H9 (cell line): Measurements from ENCODE around the gene NPAS1. TPM values are rescaled to one million over a fixed set of nuclear protein-coding genes. Genes with fewer than 3 reads are reported as not detected.

Source experiments
- DNase-seq: peaks from one replicate; pipeline ENCODE4 v3.0.0-alpha.2; 2017
- H2AFZ ChIP-seq: one replicate; pipeline ENCODE4 v1.6.1; 2013; ENCODE audit warnings: mild to moderate bottlenecking, low read length, control low read depth, moderate library complexity
- H2AK5ac ChIP-seq: 2 replicates; pipeline ENCODE4 v1.6.1; 2013; ENCODE audit warnings: low read length, control low read depth, mixed read lengths; ENCODE audit not compliant: insufficient read length
- H2BK120ac ChIP-seq: one replicate; pipeline ENCODE4 v1.6.1; 2013; ENCODE audit warnings: low read depth, mild to moderate bottlenecking, low read length, control low read depth, inconsistent platforms; ENCODE audit not compliant: poor library complexity, severe bottlenecking
- H2BK12ac ChIP-seq: 2 replicates; pipeline ENCODE4 v1.6.1; 2013; ENCODE audit warnings: low read length, control low read depth, mixed read lengths, low read depth; ENCODE audit not compliant: insufficient read length
- H2BK15ac ChIP-seq: 2 replicates; pipeline ENCODE4 v1.6.1; 2013; ENCODE audit warnings: low read depth, low read length, control low read depth
- H2BK20ac ChIP-seq: one replicate; pipeline ENCODE4 v1.6.1; 2013; ENCODE audit warnings: low read depth, mild to moderate bottlenecking, low read length, control low read depth, inconsistent platforms; ENCODE audit not compliant: poor library complexity, severe bottlenecking
- H2BK5ac ChIP-seq: 2 replicates; pipeline ENCODE4 v1.6.1; 2013; ENCODE audit warnings: low read length, control low read depth, mixed read lengths; ENCODE audit not compliant: insufficient read length
- H3K14ac ChIP-seq: 2 replicates; pipeline ENCODE4 v1.6.1; 2013; ENCODE audit warnings: low read length, control low read depth; ENCODE audit not compliant: insufficient read depth
- H3K18ac ChIP-seq: 2 replicates; pipeline ENCODE4 v1.6.1; 2013; ENCODE audit warnings: low read depth, mild to moderate bottlenecking, mixed read lengths, low read length, control low read depth; ENCODE audit not compliant: insufficient read length
- H3K23ac ChIP-seq: 2 replicates; pipeline ENCODE4 v1.6.1; 2013; ENCODE audit warnings: low read length, control low read depth, mixed read lengths, low read depth; ENCODE audit not compliant: insufficient read length
- H3K23me2 ChIP-seq: 2 replicates; pipeline ENCODE4 v1.6.1; 2013; ENCODE audit warnings: low read depth, mild to moderate bottlenecking, mixed read lengths, low read length, control low read depth; ENCODE audit not compliant: insufficient read length, poor library complexity, severe bottlenecking
- H3K27ac ChIP-seq: 2 replicates; pipeline ENCODE4 v1.5.1; 2013; ENCODE audit warnings: low read length, control low read depth, mixed read lengths, low read depth; ENCODE audit not compliant: insufficient read length
- H3K27me3 ChIP-seq: 2 replicates; pipeline ENCODE4 v1.6.1; 2013; ENCODE audit warnings: low read length, control low read depth, inconsistent platforms; ENCODE audit not compliant: insufficient read depth
- H3K4ac ChIP-seq: 2 replicates; pipeline ENCODE4 v1.6.1; 2013; ENCODE audit warnings: low read depth, mild to moderate bottlenecking, control low read depth, inconsistent platforms, low read length, moderate library complexity
- H3K4me1 ChIP-seq: 2 replicates; pipeline ENCODE4 v1.6.1; 2013; ENCODE audit warnings: low read length, control low read depth, inconsistent platforms; ENCODE audit not compliant: insufficient read depth
- H3K4me2 ChIP-seq: 2 replicates; pipeline ENCODE4 v1.6.1; 2013; ENCODE audit warnings: low read length, control low read depth, mixed read lengths; ENCODE audit not compliant: insufficient read length, insufficient read depth
- H3K56ac ChIP-seq: 2 replicates; pipeline ENCODE4 v1.6.1; 2013; ENCODE audit warnings: low read depth, mild to moderate bottlenecking, mixed read lengths, low read length, control low read depth; ENCODE audit not compliant: insufficient read length
- H3K79me1 ChIP-seq: 2 replicates; pipeline ENCODE4 v1.6.1; 2013; ENCODE audit warnings: low read depth, mild to moderate bottlenecking, moderate library complexity, low read length, control low read depth, inconsistent platforms; ENCODE audit not compliant: insufficient read depth, poor library complexity, severe bottlenecking
- H3K79me2 ChIP-seq: 2 replicates; pipeline ENCODE4 v1.6.1; 2013; ENCODE audit warnings: low read length, control low read depth, inconsistent platforms; ENCODE audit not compliant: insufficient read depth
- H3K9ac ChIP-seq: 2 replicates; pipeline ENCODE4 v1.6.1; 2013; ENCODE audit warnings: low read length, control low read depth, mixed read lengths; ENCODE audit not compliant: insufficient read length; ENCODE audit errors: extremely low read depth
- H3K9me3 ChIP-seq: one replicate; pipeline ENCODE4 v1.6.1; 2013; ENCODE audit warnings: low read depth, low read length, inconsistent platforms; ENCODE audit not compliant: control insufficient read depth
- H3T11ph ChIP-seq: one replicate; pipeline ENCODE4 v1.6.1; 2013; ENCODE audit warnings: mild to moderate bottlenecking, low read length, control low read depth, inconsistent platforms
- H4K20me1 ChIP-seq: one replicate; pipeline ENCODE4 v1.6.1; 2013; ENCODE audit not compliant: control insufficient read depth, insufficient read length, insufficient read depth
- H4K5ac ChIP-seq: 2 replicates; pipeline ENCODE4 v1.6.1; 2013; ENCODE audit warnings: low read depth, mild to moderate bottlenecking, mixed read lengths, low read length, control low read depth; ENCODE audit not compliant: insufficient read length
- H4K8ac ChIP-seq: replicated peaks from 2 replicates; pipeline ENCODE4 v1.6.1; 2013; ENCODE audit warnings: low read length, control low read depth, mixed read lengths, low read depth; ENCODE audit not compliant: insufficient read length
- H4K91ac ChIP-seq: 2 replicates; pipeline ENCODE4 v1.6.1; 2013; ENCODE audit warnings: low read depth, mild to moderate bottlenecking, moderate library complexity, mixed read lengths, low read length, control low read depth; ENCODE audit not compliant: insufficient read length
- H3K27ac Mint-ChIP-seq, 3 experiments: 2 replicates in 2 of 3; 3 replicates in 1 of 3; pipeline ENCODE4 v1.8.0; 2020 to 2021; ENCODE audit warnings: mixed read lengths in 3 of 3, mild to moderate bottlenecking in 1 of 3, moderate library complexity in 1 of 3
- H3K27me3 Mint-ChIP-seq: 2 replicates; pipeline ENCODE4 v1.8.0; 2021; ENCODE audit warnings: low read depth, mild to moderate bottlenecking, moderate library complexity, mixed read lengths
- H3K36me3 Mint-ChIP-seq, 3 experiments: 2 replicates in 2 of 3; 3 replicates in 1 of 3; pipeline ENCODE4 v1.8.0; 2020 to 2021; ENCODE audit warnings: low read depth in 3 of 3, mixed read lengths in 3 of 3; ENCODE audit not compliant: insufficient read depth in 1 of 3
- H3K4me1 Mint-ChIP-seq, 2 experiments: 2 replicates each; pipeline ENCODE4 v1.8.0; 2020; ENCODE audit warnings: mixed read lengths in 2 of 2
- H3K4me3 Mint-ChIP-seq, 2 experiments: 2 replicates in 1 of 2; 3 replicates in 1 of 2; pipeline ENCODE4 v1.8.0; 2020 to 2021; ENCODE audit warnings: mild to moderate bottlenecking in 2 of 2, mixed read lengths in 2 of 2, moderate library complexity in 1 of 2
- H3K9me3 Mint-ChIP-seq, 2 experiments: 2 replicates in 1 of 2; 3 replicates in 1 of 2; pipeline ENCODE4 v1.8.0; 2020; ENCODE audit warnings: mild to moderate bottlenecking in 2 of 2, mixed read lengths in 2 of 2, moderate library complexity in 1 of 2
- CTCF ChIP-seq: fragments of 200-600 bp; sonication (generic); conservative IDR thresholded peaks from 3 replicates; pipeline ENCODE4 v1.8.0; 2021; ENCODE audit warnings: antibody characterized with exemption, mild to moderate bottlenecking
- WGBS: extraction: QIAGEN DNeasy Blood & Tissue Kit; methylation state at CpG from one replicate; pipeline ENCODE4 v1.1.7; 2013; ENCODE audit warnings: missing lambda C conversion rate, low lambda C conversion rate, mixed read lengths; ENCODE audit not compliant: insufficient read length; ENCODE audit errors: extremely low coverage; 5-methylcytosine and 5-hydroxymethylcytosine counted together
- total RNA-seq: library from RNA; stranded (reverse); gene quantifications from 2 replicates; pipeline ENCODE4 v1.2.1, GENCODE V29; 2021

The NPAS1 gene
- total RNA-seq, 1 experiment from 2014 or later, result 17.8 TPM

GRCh38 chr19:47018923-47019322, 714 bp upstream of the NPAS1 start:
- TF ChIP-seq CTCF, result no peak
- Mint-ChIP-seq H3K4me1 (peaks cover 11 to 17% of the 10 kb centered on the region in 2 experiments), H3K36me3 (no peaks in the 10 kb centered on the region; a peak in 2 of 7 replicates), H3K9me3 (no peaks in the 10 kb centered on the region), H3K27ac (no peak overlapping the region), H3K27me3 (peaks cover 66% of the 10 kb centered on the region), H3K4me3 (peak overlapping the region; percentile 47 to 69; a peak in 4 of 5 replicates)
- Histone ChIP-seq H2AK5ac (no peak overlapping the region), H4K8ac (no peak overlapping the region), H4K91ac (no peak overlapping the region), H3K9me3 (no peaks in the 10 kb centered on the region), H3K4me1 (0 out of 2 replicates have a peak, but pooled peaks cover 2% of the 10 kb centered on the region), H2BK12ac (no peak overlapping the region), H2BK20ac (no peak overlapping the region), H3K14ac (no peak overlapping the region), H3K23ac (no peak overlapping the region), H3K9ac (no peak overlapping the region), H4K20me1 (no peaks in the 10 kb centered on the region), H3K4ac (no peak overlapping the region), H3K79me1 (no peaks in the 10 kb centered on the region), H2BK120ac (no peak overlapping the region), H2AFZ (no peak overlapping the region), H3K27me3 (peaks cover 39% of the 10 kb centered on the region), H4K5ac (no peak overlapping the region), H3K27ac (no peak overlapping the region), H3K18ac (no peak overlapping the region), H2BK5ac (no peak overlapping the region), H3K4me2 (peak overlapping the region; percentile 32), H2BK15ac (no peak overlapping the region), H3K79me2 (no peaks in the 10 kb centered on the region), H3K23me2 (peaks cover 18% of the 10 kb centered on the region), H3T11ph (no peak overlapping the region), H3K56ac (no peak overlapping the region)
- no CpG with 5 or more reads among the region's 13 CpGs for WGBS
- no peak for DNase-seq
